ENCODE results near the gene DIAPH1. TPM values are rescaled to one million over a fixed set of nuclear protein-coding genes. Genes with fewer than 3 reads are reported as not detected.
A peak's percentile ranks its signal among the peaks of the same experiment; 100 is the strongest.

DIAPH1 gene
- total and polyA plus RNA-seq, 8 donors: 48.1 to 137 (median 60.2) TPM

DNA sequence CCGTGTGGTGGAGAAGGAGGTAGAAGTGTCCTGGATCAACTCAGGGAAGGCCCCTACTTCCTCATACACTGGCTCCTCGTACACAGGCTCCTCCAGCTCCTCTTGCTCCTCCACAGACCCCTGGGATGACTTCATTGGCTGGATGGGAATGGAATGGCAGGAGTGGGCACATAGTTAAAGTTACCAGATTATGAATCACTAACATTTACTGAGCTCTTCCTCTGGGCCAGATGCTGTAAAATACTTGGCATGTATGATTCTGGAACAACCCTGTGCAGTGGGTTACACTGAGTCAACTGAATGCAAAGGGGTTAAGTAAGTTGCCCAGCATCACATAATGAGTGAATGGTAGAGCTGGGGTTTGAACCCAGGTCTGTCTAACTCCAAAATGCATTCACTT lies 35.5 kb upstream of the DIAPH1 start:
- no peaks in the 10 kb centered on the region for H3K27me3 ChIP-seq
- TF ChIP-seq, protein P1, sequence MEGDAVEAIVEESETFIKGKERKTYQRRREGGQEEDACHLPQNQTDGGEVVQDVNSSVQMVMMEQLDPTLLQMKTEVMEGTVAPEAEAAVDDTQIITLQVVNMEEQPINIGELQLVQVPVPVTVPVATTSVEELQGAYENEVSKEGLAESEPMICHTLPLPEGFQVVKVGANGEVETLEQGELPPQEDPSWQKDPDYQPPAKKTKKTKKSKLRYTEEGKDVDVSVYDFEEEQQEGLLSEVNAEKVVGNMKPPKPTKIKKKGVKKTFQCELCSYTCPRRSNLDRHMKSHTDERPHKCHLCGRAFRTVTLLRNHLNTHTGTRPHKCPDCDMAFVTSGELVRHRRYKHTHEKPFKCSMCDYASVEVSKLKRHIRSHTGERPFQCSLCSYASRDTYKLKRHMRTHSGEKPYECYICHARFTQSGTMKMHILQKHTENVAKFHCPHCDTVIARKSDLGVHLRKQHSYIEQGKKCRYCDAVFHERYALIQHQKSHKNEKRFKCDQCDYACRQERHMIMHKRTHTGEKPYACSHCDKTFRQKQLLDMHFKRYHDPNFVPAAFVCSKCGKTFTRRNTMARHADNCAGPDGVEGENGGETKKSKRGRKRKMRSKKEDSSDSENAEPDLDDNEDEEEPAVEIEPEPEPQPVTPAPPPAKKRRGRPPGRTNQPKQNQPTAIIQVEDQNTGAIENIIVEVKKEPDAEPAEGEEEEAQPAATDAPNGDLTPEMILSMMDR (IDR thresholded peaks at IDR 0.05): no peak
- no peak overlapping the region for H3K27ac ChIP-seq
- H3K9me3 ChIP-seq: no peaks in the 10 kb centered on the region
- ATAC-seq (no peak), DNase-seq (no peak)
- intact Hi-C loops (cut with DNase I): no loop called here
- peaks cover 0 to 59% of the 10 kb centered on the region in 2 donors for H3K36me3 ChIP-seq
- no peak overlapping the region for H3K4me3 ChIP-seq
- H3K4me1 ChIP-seq: peaks cover 0 to 23% of the 10 kb centered on the region in 2 donors

DNA sequence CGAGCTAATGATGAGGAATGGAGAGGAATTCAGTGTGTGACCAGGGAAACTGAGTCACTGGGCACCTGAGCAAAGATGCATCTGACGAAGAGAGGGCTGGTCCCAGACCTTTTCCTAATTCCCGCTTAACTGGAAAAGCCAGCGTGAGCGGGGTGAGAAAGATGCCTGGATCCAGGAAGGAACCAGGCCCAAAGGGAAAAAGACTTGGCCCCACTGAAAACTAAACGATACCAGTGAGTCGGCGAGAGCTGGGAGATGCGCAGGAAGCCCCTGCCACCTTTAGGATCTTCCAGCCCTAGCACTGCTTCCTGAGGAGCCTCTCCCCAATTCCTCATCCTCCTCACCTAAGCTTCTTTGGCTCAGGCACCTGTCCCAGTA lies 32.9 kb upstream of the DIAPH1 start:
- DNase-seq (no peak), ATAC-seq (peak; percentile 5)
- intact Hi-C loops (cut with DNase I): no loop called here
- H3K9me3 ChIP-seq: no peaks in the 10 kb centered on the region
- H3K4me3 ChIP-seq: peak overlapping the region; percentile 56 to 72
- no peaks in the 10 kb centered on the region for H3K27me3 ChIP-seq
- H3K36me3 ChIP-seq: peaks cover 0 to 35% of the 10 kb centered on the region in 2 donors
- peaks cover 0 to 23% of the 10 kb centered on the region in 2 donors for H3K4me1 ChIP-seq
- TF ChIP-seq, protein P1 (IDR thresholded peaks at IDR 0.05): no peak
- peak overlapping the region in 1 of 2 donors; percentile 74 for H3K27ac ChIP-seq

DNA sequence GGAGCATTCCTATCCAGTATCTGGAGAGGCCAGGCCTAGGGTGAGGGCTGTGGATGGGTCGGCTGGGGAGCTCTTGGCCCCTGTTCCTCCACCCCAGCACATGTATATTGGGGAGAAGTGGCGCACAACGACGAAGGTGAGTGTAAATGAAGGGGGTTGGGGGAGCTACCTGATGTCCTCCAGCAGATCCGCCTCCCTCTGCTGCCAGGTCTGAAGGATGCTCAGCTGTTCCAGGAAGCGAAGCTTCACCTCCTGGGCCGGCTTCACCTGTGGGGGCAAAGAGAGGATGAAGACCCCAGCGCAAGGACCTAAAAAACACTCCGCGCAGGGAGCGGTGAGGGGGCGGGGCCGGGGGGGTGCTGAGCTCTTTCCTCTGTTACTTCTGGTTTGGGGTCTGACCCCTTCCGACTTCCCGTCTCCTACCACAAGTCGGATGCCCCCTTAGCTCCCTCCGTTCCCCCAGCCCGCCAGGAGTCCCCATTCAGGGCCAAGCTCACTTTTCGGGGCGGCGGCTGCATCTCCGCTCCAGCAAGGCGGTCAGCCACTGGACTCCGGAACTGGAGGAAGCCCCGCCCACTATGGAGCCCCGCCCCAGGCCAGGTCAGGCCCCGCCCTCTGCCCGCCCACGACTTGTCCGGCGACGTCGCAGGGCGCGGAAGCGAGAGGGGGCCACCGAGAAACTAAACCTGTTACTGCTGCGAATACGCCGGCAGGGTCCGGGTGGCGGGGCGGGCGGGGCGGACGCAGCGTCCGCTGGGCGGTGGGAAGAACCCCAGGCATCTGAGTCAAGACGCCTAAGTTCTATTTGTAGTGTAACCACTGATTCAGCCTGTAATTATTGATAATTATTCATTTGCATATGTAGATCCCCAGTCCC lies 32.3 kb upstream of the DIAPH1 start, which contains the start of gene FCHSD1:
TSS of gene FCHSD1 (minus strand) at position 568 of the 877 bp plus-strand sequence. CDS start at position 518, 50 bp downstream.
- intact Hi-C loops (cut with DNase I): no loop called here

DNA sequence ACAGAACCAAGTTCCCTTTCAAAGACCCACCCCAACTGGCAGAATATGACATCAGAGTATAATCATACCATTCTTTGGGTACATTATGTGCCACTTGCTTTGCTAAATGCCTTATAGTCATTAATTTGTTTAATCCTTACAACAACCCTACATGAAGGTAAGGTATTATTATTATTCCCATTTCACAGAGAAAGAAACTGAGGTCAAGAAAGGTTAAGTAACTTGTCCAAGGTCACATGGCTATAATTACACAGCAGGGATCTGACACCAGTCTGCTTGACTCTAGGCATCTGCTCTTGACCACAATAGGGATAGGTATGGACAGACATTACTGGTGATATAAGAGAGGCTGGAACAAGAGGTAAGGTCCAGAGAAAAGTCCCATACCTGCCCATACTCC lies 31.2 kb upstream of the DIAPH1 start:
- Histone ChIP-seq H3K9me3 (no peaks in the 10 kb centered on the region), H3K27me3 (no peaks in the 10 kb centered on the region), H3K4me1 (peaks cover 0 to 23% of the 10 kb centered on the region in 2 donors), H3K4me3 (no peak overlapping the region), H3K27ac (no peak overlapping the region), H3K36me3 (peaks cover 0 to 36% of the 10 kb centered on the region in 2 donors)
- intact Hi-C loops (cut with DNase I): no loop called here
- no peak for ATAC-seq
- DNase-seq: no peak
- TF ChIP-seq, protein P1 (IDR thresholded peaks at IDR 0.05): no peak

More for the DNA sequence above, 32.3 kb upstream of the DIAPH1 start, which contains the start of gene FCHSD1:
- ATAC-seq (peak; percentile 99), DNase-seq (peak; percentile 64 to 98 (median 90))
- H3K36me3 ChIP-seq: peaks cover 0 to 35% of the 10 kb centered on the region in 2 donors
- H3K9me3 ChIP-seq: no peaks in the 10 kb centered on the region
- TF ChIP-seq, protein P1 (IDR thresholded peaks at IDR 0.05): no peak
- peak within 1 kb of the TSS; percentile 56 to 72 for H3K4me3 ChIP-seq
- H3K27me3 ChIP-seq: no peaks in the 10 kb centered on the region
- peak within 1 kb of the TSS in 1 of 2 donors; percentile 74 for H3K27ac ChIP-seq
- peaks cover 0 to 23% of the 10 kb centered on the region in 2 donors for H3K4me1 ChIP-seq

DNA sequence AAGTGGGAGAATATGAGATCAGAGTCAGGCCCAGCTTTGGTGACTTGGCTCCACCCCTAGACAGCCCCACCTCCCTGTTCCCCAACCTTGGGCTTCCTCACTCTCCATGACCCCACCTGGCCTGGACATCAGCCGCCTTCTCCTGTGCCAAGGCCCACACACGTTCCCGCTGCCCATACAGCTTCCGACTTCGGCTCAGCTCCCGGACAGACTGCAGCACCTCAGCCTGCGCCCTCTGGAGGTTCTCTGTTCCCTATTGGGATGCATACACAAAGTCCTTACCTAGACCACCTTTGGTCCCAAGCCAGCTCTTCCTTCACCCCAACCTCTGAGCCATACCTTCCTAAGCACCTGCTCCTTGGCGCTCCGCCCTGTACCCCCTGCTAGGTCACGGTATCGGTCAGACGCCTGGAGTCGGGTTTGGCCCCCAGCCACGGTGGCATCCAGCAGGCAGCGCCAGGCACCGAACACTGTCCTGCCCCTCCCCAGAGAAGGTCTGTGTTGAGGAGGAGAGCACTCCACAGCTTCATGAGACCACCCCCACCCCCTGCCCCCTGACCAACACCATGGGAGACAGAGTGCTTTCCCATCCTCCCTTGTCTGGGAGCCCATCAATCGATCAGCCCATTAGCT lies 30.4 kb upstream of the DIAPH1 start:
- TF ChIP-seq, protein P1 (IDR thresholded peaks at IDR 0.05): no peak
- intact Hi-C loops (cut with DNase I): no loop called here

More for the DNA sequence above, 30.4 kb upstream of the DIAPH1 start:
- H3K4me1 ChIP-seq: peaks cover 0 to 23% of the 10 kb centered on the region in 2 donors
- H3K27ac ChIP-seq: no peak overlapping the region
- peaks cover 0 to 39% of the 10 kb centered on the region in 2 donors for H3K36me3 ChIP-seq
- H3K27me3 ChIP-seq: no peaks in the 10 kb centered on the region
- H3K4me3 ChIP-seq: no peak overlapping the region
- no peaks in the 10 kb centered on the region for H3K9me3 ChIP-seq
- ATAC-seq (no peak), DNase-seq (peak in 1 of 4 donors; percentile 73)
